Cardiac septum (tissue), 1 donor: Measurements from ENCODE around the gene PTRH1. TPM values are rescaled to one million over a fixed set of nuclear protein-coding genes. Genes with fewer than 3 reads are reported as not detected.
A peak's percentile ranks its signal among the peaks of the same experiment; 100 is the strongest.

Source experiments
- DNase-seq: peaks from one replicate; pipeline ENCODE4 v3.0.0-alpha.2; 2020; ENCODE audit warnings: low spot score
- intact Hi-C: fragments of 100-400 bp; cut with DNase I; formaldehyde crosslinking; loops from one replicate; pipeline ENCODE4 v1.14.0; 2022
- total RNA-seq: library from RNA; stranded (reverse); fragmentation: NEBNext Ultra II Directional; extraction: Animal tissue kit (Norgen Biotek cat#: 25700); gene quantifications from one replicate; pipeline ENCODE4 v1.2.1, GENCODE V29; 2021
- donor health status: DM: no; HTN: no; CAD: no.

The PTRH1 gene
- total RNA-seq, 1 donor from 2014 or later: 13.4 TPM

DNA sequence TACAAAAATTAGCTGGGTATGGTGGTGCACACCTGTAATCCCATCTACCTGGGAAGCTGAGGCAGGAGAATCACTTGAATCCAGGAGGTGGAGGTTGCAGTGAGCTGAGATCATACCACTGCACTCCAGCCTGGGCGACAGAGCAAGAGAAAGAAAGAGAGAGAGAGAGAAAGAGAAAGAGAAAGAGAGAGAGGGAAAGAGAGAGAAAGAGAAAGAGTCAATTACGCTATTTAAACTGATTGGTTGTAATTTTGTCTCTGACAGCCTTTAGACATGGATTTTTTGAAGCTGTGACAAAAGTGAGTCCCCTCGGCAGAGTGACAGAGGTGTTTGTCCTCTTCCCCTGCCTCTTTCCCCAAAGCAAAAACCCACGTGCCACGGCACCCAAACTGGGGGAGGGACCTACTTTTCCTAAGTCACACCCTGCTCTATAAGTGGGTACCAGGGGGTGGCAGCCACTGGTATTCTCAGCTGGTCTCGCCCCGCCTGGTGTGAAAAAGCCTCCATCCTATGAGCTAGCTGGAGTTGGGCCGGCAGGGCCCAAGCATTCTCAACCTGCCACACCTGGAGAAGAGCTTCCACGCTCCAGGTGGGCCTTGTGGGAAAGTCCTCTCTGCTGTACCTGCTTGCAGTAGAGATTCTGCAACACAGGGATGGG lies 12.0 kb downstream of the PTRH1 start:
- DNase-seq: no peak
- intact Hi-C loops: no loop called here

DNA sequence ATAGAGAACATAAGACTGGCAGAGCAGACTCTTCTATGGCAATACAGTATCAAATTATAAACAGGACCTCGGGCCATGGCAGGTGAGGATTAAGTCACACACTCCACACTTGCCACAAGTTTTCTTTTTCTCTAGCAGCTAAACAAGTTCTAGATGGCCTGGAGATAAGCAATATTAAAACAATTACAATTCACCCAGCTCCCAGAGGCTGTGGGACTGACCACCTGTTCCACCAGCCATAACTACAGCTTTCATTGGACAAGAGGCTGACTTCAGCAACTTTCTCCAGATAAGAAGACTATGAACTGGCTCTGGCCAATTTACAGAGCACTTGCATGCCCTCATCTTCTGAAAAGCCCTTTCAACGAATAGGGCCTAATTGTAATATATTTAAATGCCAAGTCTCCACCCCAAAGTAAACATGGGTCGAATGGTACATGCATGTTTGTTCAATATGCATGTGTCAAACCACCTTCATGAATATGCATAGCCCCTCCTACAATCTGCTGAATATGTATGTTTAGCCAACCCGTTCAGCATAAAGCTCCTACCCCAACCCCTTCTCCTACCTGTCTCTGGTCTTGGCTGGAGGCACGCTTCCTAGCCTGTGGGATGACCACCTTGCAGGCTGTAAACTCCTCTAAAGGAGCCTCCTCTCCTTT lies 14.7 kb downstream of the PTRH1 start:
- DNase-seq: no peak
- intact Hi-C loops: no loop called here

DNA sequence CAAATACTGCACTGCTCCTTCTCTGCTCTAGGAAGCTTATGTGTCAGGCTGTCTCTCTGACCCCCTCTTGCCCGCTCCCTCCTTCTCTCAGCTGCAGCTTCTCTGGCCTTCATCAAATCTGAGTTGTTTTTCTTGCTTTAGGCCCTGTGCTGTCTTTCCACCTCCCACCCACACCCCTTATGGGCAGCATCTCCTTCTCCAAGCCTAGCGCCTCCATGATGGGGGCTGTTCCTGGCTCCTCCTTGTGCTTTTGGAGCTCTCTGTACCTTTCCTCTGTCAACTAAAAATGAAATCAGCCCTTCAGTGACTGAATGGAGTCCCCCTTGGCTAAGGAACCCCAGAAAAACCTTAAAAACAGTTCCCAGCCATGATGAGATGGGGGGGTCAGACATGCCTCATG lies 15.3 kb downstream of the PTRH1 start:
- intact Hi-C loops: no loop called here
- DNase-seq: no peak

DNA sequence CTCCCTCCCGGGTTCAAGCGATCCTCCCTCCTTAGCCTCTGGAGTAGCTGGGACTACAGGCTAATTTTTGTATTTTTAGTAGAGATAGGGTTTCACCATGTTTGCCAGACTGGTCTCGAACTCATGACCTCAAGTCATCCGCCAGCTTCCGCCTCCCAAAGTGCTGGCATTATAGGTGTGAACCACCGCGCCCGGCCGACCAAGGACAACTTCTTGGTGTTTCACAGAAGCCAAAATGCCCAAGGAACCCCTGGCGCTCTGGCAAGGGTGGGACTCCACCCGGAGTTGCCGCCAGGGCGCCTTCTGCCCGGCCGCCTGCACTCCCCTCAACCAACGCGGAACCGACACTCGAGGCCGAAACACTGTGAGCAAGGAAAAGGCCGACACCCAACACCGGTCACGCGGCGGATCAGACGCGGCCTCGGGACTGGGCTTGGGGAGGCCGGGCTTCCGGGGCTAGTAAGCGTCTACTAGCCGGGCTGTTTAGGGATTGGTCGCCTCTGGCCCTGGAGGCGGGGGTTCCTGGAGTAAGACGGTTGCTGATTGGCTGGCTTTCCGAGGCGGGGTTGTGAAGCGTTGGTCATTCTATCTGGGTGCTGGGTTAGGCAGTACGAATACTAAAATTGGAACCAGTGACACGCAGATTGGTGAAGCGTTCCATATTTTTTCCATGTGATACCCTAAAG lies 16.3 kb downstream of the PTRH1 start:
- intact Hi-C loops: loop anchor here (5.0 kb wide), 1 partner anchor 87 kb away; the partner anchor contains the start of gene STXBP1
- peak; percentile 98 for DNase-seq

DNA sequence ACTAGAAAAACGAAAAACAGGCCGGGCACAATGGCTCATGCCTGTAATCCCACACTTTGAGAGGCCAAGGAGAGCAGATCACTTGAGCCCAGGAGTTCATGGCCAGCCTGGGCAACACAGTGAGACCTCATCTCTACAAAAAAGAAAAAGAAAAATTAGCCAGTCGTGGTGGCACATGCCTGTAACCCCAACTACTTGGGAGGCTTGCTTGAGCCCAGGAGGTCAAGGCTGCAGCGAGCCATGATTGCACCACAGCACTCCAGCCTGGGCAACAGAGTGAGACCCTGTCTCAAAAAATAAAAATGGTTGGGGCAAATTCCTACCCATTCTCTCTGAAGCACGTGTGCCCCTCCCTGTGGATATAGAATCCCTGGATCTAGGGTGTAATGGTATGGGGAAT lies 17.1 kb downstream of the PTRH1 start:
- intact Hi-C loops: loop anchor here (5.0 kb wide), 1 partner anchor 86 kb away; the partner anchor contains the start of gene STXBP1
- no peak for DNase-seq

DNA sequence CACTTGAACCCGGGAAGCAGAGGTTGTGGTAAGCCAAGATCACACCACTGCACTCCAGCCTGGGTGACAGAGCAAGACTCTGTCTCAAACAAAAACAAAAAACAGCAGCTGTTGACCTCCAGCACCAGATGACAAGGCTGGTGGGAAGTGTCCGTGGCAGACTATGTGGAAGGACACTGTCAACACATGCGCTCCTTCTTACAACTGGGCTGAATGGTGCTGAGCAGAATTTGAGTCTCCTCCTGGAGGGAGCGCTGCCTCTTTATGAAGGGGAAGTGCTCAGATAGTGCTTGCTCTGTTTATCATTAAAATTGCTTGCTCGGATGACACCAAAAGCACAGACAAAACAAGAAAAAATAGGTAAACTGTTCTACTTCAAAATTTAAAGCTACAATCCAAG lies 17.9 kb downstream of the PTRH1 start:
- no peak for DNase-seq
- intact Hi-C loops: loop anchor here (5.0 kb wide), 1 partner anchor 85 kb away; the partner anchor contains the start of gene STXBP1

DNA sequence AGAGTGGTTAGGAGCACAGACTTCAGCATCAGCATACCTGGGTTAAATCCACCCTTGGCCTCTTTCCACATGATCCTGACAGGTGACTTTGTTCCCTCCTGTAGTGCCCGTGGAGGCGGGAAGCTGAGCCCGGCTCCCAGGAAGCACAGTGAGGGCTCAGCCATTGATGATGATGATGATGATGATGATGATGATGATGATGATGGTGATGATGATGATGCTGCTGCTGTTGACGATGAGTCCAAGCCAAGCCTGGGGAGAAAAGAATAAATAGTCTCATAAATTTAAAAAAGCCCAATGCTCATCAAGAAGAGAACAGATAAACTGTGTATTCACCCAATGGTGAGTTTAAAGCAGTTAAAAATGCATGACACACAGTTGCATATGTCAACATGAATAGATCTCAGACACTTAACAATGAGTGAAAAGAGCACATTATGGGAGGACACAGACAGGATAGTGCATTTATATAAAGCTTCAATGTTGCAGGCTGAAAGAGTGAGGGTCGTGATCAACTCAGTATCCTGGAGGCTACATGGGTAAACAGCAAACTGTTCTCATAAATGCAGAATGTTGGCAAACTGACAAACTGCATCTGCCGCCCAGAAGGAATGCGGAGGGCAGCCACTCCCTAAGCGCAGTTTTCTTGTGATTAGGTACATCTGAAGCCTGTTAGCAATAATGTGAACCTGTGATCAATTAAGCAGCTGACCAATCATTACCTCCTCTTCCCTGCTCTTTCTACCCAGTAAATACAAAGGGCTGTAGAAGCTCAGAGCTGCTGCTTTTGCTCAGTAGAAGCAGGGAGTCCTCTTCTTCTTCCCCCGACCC lies 20.4 kb downstream of the PTRH1 start:
- DNase-seq: no peak
- intact Hi-C loops: loop anchor here (5.0 kb wide), 1 partner anchor 83 kb away; the partner anchor contains the start of gene STXBP1

DNA sequence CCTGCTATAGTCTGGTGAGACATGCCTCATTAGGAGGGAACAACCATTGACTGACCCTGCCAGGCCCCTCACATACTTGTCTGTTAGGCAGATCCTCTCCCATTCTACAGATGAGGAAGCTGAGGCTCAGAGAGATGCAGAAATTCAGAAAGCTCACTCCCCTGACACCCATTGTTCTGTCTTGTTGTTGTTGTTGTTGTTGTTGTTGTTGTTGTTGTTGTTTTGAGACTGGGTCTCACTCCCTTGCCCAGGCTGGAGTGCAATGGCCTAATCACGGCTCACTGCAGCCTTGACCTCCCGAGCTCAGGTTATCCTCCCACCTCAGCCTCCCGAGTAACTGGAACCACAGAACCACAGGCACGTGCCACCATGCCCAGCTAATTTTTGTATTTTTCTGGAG lies 21.8 kb downstream of the PTRH1 start:
- intact Hi-C loops: no loop called here

DNA sequence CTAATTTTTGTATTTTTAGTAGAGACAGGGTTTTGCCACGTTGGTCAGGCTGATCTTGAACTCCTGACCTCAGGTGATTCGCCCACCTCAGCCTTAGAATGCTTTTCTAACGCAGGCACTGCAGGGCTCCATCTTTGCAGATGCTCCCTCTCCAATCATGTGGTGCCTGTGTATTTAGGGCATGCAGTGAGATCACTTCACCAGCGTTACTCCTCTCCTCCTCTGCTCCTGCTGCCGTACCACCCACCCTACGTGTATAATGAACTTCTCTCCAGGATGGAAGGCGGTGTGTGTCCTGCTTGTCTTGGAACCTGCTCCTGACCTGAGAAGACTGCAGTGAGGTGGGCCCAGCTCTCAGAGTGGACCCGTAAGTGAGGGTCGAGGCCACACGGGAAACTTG lies 22.3 kb downstream of the PTRH1 start:
- intact Hi-C loops: no loop called here
- no peak for DNase-seq

More for the DNA sequence above, 21.8 kb downstream of the PTRH1 start:
- no peak for DNase-seq

DNA sequence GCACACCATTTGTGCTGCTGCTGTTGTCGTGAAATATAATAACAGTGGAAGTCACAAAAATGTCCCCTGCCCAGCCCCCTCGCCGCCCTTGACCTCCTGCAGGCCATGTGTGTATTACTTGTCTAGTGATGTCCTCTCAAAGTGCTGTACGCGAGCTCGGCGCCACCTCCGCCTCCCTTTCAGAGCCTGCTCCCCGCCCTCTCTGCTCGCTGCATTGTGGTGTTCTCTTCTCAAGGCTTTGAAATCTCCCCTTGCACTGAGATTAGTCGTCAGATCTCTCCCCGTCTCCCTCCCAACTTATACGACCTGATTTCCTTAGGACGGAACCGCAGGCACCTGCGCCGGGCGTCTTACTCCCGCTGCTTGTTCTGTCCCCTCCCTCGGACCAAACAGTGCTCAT lies 23.4 kb downstream of the PTRH1 start:
- no peak for DNase-seq
- intact Hi-C loops: no loop called here

DNA sequence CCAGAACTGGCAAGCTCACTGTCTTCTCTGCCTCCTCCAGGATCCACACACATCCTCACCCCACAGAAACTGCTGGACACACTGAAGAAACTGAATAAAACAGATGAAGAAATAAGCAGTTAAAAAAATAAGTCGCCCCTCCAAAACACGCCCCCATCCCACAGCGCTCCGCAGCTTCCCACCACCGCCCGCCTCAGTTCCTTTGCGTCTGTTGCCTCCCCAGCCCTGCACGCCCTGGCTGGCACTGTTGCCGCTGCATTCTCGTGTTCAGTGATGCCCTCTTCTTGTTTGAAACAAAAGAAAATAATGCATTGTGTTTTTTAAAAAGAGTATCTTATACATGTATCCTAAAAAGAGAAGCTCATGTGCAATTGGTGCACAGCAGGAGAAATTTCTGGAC lies 24.7 kb downstream of the PTRH1 start:
- intact Hi-C loops: no loop called here
- no peak for DNase-seq

DNA sequence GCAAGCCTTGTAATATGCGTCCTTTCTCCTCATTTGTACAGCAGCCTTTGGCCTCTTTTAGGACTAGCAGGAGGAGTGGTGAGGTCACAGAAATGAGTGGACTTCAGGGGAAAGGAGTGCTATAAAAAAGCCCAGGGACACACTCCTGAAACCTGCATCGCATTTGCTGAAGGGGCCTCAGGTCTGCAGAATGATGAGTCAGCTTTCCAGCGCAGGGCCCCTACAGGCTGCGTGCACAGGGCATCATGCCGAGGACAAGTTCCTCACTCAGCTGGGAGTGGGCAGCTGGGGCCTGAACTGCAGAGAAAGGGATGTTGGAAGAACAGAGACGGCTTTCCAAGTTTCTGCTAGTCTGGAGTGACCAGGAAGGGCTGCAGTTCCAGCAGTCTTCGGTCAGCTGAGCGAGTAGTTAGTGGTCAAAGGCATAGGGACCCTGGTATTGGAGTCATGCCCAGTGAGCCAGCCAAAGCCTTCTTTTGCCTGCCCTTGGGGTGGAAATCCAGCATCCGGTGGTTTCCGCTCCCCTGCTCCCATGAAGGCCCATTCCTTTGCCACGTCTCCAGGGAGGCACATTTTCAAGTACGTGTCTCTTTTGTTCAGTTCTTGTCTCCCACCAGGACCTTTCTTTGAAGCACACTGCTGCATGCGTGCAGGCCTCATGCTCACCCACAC lies 26.0 kb downstream of the PTRH1 start:
- DNase-seq: no peak
- intact Hi-C loops: no loop called here

DNA sequence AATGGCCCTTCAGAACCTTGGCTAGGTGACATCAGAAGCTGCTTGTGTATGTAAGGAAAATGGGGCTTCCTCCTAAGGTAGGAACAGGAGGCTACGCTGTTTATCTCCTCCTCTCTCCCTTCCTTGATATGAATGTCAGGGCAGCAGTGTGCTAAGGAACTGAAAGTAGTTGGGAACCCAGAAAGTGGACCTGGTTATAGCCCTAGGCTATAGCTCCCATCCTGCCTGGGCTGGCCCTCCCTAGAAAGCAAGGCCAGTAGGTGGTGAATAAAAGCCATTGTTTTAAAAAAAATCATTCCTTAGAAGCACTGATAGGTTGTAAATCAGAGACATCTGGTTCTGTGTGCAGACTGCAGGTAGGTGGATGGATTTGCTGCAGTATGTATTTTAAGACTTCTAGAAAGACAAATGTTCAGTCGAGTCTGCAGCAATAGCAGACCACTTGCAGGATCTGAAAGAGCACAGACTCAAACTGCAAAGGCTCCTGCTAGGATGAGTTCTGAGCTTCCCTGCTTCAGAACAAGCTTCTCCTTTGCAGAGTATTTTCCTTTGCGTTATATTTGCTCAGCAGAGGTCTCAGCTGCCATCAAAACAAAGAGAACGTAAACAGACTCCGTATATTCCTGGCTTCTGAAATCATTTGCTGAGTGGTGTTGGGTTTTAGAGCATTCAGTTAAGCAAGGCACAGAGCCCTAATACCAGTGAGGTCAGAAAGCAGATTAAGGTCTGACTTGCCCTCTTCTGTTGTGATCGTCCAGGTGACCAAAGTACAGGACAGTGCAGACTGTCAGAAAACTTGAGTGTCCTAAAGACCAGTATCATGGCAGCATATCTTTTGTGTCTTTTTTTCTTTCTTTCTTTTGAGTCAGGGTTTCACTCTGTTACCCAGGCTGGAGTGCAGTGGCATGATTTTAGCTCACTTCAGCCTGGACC lies 28.7 kb downstream of the PTRH1 start:
- DNase-seq: no peak
- intact Hi-C loops: no loop called here

DNA sequence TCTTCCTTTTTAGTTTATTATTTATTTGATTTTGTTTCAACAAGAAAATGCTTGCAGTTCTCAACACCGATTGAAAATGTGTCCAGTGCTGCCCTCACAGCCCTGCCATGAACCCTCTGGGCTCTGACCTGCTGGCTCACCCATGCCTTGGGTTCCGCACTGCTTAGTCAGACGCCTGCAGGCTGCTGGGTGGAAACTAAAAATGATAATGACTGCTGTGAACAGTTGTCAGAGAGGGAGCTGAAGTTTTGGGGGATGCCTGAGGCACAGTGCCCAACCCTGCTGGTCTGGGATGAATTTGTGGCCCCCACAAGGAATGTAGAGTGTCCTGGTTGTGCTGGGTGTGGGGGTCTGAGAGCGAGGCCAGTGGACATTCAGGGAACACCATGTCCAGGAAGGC lies 30.9 kb downstream of the PTRH1 start:
- intact Hi-C loops: no loop called here
- DNase-seq: no peak

DNA sequence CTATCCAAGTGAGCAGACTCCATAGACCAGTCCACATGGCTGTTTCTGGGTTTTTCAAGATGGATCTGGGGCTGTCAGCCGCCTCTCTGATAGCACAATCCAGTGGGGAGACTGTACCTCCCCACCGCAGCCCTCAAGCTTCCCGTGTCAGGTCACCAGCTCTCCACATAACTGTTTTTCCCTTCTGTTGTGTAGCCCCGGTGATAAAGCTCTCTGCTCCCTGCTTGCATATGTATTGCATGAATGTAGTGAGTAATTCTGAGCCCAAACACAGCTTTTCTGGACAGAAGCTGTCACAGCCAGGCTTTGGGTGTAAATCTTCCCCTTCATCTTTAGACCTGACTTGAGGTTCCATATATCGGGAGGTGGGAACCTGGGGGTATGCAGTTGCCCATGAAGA lies 31.7 kb downstream of the PTRH1 start:
- intact Hi-C loops: no loop called here
- DNase-seq: no peak

DNA sequence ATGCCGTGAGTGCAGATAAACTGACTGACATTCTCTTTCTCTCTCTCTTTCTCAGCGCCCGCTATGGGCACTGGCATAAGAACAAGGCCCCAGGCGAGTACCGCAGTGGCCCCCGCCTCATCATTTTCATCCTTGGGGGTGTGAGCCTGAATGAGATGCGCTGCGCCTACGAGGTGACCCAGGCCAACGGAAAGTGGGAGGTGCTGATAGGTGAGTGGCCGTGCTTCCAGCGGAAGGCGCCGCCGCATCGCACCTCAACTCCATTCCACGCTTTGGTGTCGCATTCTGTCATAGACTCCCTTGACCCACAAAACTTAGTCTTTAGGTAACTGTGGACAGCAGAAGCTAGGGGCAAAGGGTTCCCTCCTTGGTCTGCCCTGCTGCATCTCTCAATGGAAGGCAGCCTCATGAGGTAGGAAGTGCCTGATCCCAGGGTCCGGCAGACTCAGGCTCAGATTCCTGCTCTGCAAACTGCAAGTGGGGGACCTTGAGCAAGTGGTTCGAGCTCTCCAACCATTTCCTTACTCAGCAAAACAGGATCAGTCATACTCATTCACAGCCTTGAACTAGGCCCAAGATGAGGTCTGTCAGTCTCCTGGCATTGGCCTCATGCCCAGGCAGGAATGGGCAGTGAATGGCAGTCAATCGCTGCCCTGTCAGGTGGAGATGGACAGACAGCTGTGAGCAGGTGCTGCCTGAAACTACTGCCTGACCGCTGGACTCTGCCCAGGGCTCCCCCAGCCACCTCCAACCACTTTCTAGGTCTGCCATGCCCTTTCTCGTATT lies 32.9 kb downstream of the PTRH1 start:
- intact Hi-C loops: no loop called here

DNA sequence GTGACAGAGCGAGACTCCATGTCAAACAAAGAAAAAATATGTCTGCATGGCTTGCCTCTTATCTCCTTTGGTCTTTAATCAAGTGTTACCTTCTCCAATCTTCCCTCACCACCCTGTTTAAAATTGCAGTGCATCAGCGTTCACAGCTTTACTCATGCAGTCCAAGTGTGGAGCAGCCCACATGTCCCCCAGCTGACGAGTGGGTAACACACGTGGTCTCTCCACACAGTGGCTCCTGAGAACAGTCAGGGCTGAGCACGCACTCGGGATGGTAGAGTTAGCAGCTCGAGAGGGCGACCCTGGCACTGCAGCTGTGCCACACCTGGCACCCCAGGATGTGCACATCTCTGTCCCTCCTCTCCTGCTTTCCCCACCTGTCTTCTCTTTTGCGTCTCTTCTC lies 34.6 kb downstream of the PTRH1 start:
- no peak for DNase-seq
- intact Hi-C loops: no loop called here

More for the DNA sequence above, 32.9 kb downstream of the PTRH1 start:
- no peak for DNase-seq

DNA sequence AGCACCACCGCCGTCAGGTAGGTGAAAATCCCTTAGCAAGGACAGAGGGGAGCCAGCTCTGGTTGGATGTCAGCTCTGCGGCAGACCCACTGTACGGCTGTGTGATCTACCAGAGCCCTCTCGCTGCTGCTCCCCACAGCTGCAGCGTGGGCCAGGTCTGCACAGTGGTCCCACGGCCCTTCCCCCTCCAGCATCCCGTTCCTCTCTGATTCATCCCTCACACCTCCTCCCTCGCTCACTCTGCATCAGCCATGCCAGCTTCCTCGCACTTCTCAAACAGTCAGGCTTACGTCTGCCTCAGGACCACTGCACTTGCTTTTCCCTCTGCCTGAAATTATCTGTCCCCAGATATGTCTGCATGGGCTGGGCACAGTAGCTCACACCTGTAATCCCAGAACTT lies 35.2 kb downstream of the PTRH1 start:
- intact Hi-C loops: no loop called here
- no peak for DNase-seq
